ENCODE results near the gene NXPE2. TPM values are rescaled to one million over a fixed set of nuclear protein-coding genes. Genes with fewer than 3 reads are reported as not detected.
"Not testable (repeated sequence)": the region's sequence is repeated elsewhere in the genome, so short reads cannot be mapped to it uniquely, and the experiment has no call there.

Gene NXPE2
- total RNA-seq: not detected
- not detected for polyA plus RNA-seq
- 0 reads per million in 6 experiments for total RNA-seq

- POLR2A ChIA-PET: no interaction called here
- Mint-ChIP-seq H3K36me3 (no peaks in the 10 kb centered on the region), H3K4me1 (no peaks in the 10 kb centered on the region)
Measured at GRCh38 chr11:114678125-114679036, at the start of gene NXPE2. NXPE2 (plus strand) TSS chr11:114678527; CDS start chr11:114678576, 49 bp downstream.

GRCh38 chr11:114631445-114631965 is 46.8 kb upstream of the NXPE2 start:
- H3K36me3 Mint-ChIP-seq, POLR2A ChIA-PET, ATAC-seq, H3K4me3 Mint-ChIP-seq, H3K27ac Mint-ChIP-seq, H3K4me1 Mint-ChIP-seq, H3K27me3 Mint-ChIP-seq: not testable (repeated sequence)
- DNase-seq: peak in 1 of 10 donors; percentile 41
- H3K9me3 Mint-ChIP-seq: peaks cover 0 to 13% (median 0%) of the 10 kb centered on the region in 9 donors

More at GRCh38 chr11:114678125-114679036, at the start of gene NXPE2:
- DNase-seq (no peak), ATAC-seq (no peak)
- Mint-ChIP-seq H3K27me3 (no peaks in the 10 kb centered on the region), H3K27ac (no peak within 1 kb of the TSS), H3K9me3 (peaks cover 0 to 5% (median 1%) of the 10 kb centered on the region in 9 donors), H3K4me3 (no peak within 1 kb of the TSS)

DNA sequence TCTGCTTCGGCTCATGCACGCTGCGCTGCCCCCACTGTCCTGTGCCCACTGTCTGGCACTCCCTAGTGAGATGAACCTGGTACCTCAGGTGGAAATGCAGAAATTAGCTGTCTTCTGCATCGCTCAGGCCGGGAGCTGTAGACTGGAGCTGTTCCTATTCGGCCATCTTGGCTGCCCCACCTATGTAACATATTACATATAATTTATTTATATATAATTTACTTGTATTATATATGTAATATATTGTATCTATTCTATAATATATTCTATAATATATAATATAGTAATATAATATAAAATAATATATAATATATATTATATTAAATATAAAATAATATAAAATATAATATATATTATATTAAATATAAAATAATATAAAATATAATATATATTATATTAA is 38.9 kb upstream of the NXPE2 start:
- POLR2A ChIA-PET, H3K27ac Mint-ChIP-seq, H3K36me3 Mint-ChIP-seq: not testable (repeated sequence)

DNA sequence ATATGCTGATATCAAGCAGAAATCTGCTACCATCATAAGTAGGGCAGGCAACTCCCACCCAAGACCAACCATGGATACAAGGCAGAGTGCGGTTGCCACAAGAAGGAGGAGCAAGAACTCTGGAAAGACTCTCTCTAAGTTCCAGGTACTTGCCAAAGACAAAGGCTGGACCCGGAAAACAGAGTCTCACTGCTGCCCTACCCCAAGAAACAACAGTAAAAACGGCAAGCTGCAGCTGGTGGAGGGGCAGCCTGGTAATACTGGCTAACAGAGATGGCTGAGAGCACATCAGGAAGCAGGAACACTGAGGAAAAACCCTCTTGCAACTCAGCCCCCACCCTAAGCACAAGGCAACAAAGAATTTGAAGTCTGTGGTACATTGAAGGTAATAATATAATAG is 27.7 kb upstream of the NXPE2 start:
- DNase-seq (no peak), ATAC-seq (no peak)
- Mint-ChIP-seq H3K4me1 (no peaks in the 10 kb centered on the region), H3K27ac (no peak overlapping the region), H3K27me3 (peaks cover 1 to 9% (median 2%) of the 10 kb centered on the region in 5 donors), H3K9me3 (peaks cover 0 to 13% (median 4%) of the 10 kb centered on the region in 9 donors), H3K36me3 (no peaks in the 10 kb centered on the region), H3K4me3 (no peak overlapping the region)
- POLR2A ChIA-PET: no interaction called here

More for the DNA sequence above, 38.9 kb upstream of the NXPE2 start:
- Mint-ChIP-seq H3K9me3 (peaks cover 0 to 11% (median 5%) of the 10 kb centered on the region in 9 donors), H3K27me3 (peaks cover 0 to 19% (median 10%) of the 10 kb centered on the region in 5 donors)
- not testable (repeated sequence) for H3K4me3 Mint-ChIP-seq, ATAC-seq, H3K4me1 Mint-ChIP-seq, DNase-seq

GRCh38 chr11:114651145-114651718 is 27.1 kb upstream of the NXPE2 start:
- no peaks in the 10 kb centered on the region for H3K4me1 Mint-ChIP-seq
- no peak overlapping the region for H3K4me3 Mint-ChIP-seq
- ATAC-seq (no peak), DNase-seq (no peak)
- H3K36me3 Mint-ChIP-seq: no peaks in the 10 kb centered on the region
- no peak overlapping the region for H3K27ac Mint-ChIP-seq
- POLR2A ChIA-PET: no interaction called here
- peaks cover 0 to 13% (median 5%) of the 10 kb centered on the region in 9 donors for H3K9me3 Mint-ChIP-seq
- peaks cover 2 to 15% (median 5%) of the 10 kb centered on the region in 5 donors for H3K27me3 Mint-ChIP-seq

DNA sequence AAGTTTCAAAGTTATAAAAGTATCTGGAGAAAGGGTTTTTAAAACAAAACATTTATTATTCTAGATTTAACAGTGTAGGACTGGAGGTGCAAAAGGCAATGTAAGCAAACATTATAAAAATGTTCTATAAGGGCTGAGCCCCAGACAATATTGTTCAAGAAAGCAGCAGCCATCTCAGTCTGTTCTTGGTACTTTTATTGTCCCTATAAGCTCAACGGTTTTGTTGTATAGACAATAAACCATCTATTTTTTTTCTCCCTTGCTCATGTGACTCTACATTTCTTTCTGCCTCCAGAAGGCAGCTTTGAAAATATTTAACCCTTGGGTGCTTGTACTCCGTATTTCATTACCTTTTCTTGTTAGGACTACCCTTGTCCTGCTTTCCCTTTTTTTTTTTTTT is 25.2 kb upstream of the NXPE2 start:
- no peaks in the 10 kb centered on the region for H3K4me1 Mint-ChIP-seq
- peaks cover 2 to 18% (median 5%) of the 10 kb centered on the region in 5 donors for H3K27me3 Mint-ChIP-seq
- POLR2A ChIA-PET: no interaction called here
- no peak overlapping the region for H3K4me3 Mint-ChIP-seq
- no peak overlapping the region for H3K27ac Mint-ChIP-seq
- DNase-seq (no peak), ATAC-seq (no peak)
- H3K36me3 Mint-ChIP-seq: no peaks in the 10 kb centered on the region
- H3K9me3 Mint-ChIP-seq: peaks cover 0 to 13% (median 6%) of the 10 kb centered on the region in 9 donors

GRCh38 chr11:114664641-114665040 is 13.7 kb upstream of the NXPE2 start:
- H3K4me3 Mint-ChIP-seq: no peak overlapping the region
- peaks cover 0 to 12% (median 0%) of the 10 kb centered on the region in 9 donors for H3K9me3 Mint-ChIP-seq
- peaks cover 0 to 4% (median 2%) of the 10 kb centered on the region in 5 donors for H3K27me3 Mint-ChIP-seq
- no peaks in the 10 kb centered on the region for H3K36me3 Mint-ChIP-seq
- no peak for ATAC-seq
- no peaks in the 10 kb centered on the region for H3K4me1 Mint-ChIP-seq
- no peak for DNase-seq
- H3K27ac Mint-ChIP-seq: no peak overlapping the region
- POLR2A ChIA-PET: no interaction called here

DNA sequence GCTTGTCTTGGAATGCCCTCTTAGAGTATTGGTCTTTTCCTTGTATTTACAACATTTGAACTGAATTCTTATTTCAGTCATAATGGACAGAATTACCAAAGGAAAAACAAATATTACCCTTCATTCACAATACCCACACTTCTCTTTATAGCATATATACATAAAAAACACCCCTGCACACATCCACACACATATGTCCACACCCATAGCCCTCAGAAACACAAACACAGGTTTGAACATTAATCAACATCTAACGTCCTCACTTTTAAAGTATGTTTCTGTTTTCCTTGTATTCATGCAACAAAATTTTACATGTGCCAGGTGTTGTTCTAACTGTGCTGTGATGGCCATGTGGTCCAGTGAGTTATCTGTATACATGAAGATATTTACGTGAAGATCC is 11.6 kb upstream of the NXPE2 start:
- Mint-ChIP-seq H3K4me1 (no peaks in the 10 kb centered on the region), H3K27me3 (peaks cover 0 to 4% (median 2%) of the 10 kb centered on the region in 5 donors)

GRCh38 chr11:114668109-114668508 is 10.2 kb upstream of the NXPE2 start:
- H3K4me3 Mint-ChIP-seq: no peak overlapping the region
- POLR2A ChIA-PET: no interaction called here
- peaks cover 0 to 36% (median 10%) of the 10 kb centered on the region in 9 donors for H3K9me3 Mint-ChIP-seq
- no peak overlapping the region for H3K27ac Mint-ChIP-seq
- H3K36me3 Mint-ChIP-seq: peaks cover 0 to 11% (median 4%) of the 10 kb centered on the region in 3 donors
- H3K4me1 Mint-ChIP-seq: no peaks in the 10 kb centered on the region
- no peak for DNase-seq
- ATAC-seq: no peak
- peaks cover 0 to 4% (median 2%) of the 10 kb centered on the region in 5 donors for H3K27me3 Mint-ChIP-seq

More for the DNA sequence above, 11.6 kb upstream of the NXPE2 start:
- Mint-ChIP-seq H3K9me3 (peaks cover 0 to 32% (median 9%) of the 10 kb centered on the region in 9 donors), H3K36me3 (peaks cover 0 to 8% (median 4%) of the 10 kb centered on the region in 3 donors), H3K4me3 (no peak overlapping the region), H3K27ac (no peak overlapping the region)
- POLR2A ChIA-PET: no interaction called here
- ATAC-seq: no peak
- no peak for DNase-seq

- no peaks in the 10 kb centered on the region for H3K4me1 Mint-ChIP-seq
Measured at GRCh38 chr11:114673661-114674060, 4.7 kb upstream of the NXPE2 start.

DNA sequence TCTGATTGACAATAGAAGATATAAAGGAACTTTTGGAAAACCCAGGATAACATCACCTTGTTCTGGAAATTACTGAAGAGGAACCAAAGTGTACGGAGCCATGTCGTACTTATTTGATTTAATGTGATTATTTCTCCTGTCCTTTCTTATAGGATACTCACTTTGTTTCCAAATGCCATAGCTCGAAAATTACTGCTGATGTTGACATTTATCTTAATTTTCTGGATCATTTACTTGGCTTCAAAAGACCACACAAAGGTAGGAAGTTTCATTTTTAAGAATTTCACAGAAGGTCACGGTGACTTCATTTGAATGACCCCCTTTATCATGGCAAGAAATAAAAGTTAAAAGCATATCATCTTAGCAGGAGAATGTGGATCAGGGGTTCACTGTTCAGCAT is 1.2 kb downstream of the NXPE2 start:
- Mint-ChIP-seq H3K27ac (no peak overlapping the region), H3K36me3 (peaks cover 0 to 5% (median 0%) of the 10 kb centered on the region in 3 donors), H3K4me1 (no peaks in the 10 kb centered on the region), H3K27me3 (no peaks in the 10 kb centered on the region), H3K4me3 (no peak overlapping the region), H3K9me3 (peaks cover 0 to 10% (median 4%) of the 10 kb centered on the region in 9 donors)
- DNase-seq: no peak
- POLR2A ChIA-PET: no interaction called here
- no peak for ATAC-seq

More at GRCh38 chr11:114673661-114674060, 4.7 kb upstream of the NXPE2 start:
- H3K27me3 Mint-ChIP-seq: no peaks in the 10 kb centered on the region
- no peak overlapping the region for H3K4me3 Mint-ChIP-seq
- DNase-seq (no peak), ATAC-seq (no peak)
- peaks cover 0 to 30% (median 10%) of the 10 kb centered on the region in 9 donors for H3K9me3 Mint-ChIP-seq
- POLR2A ChIA-PET: no interaction called here
- no peak overlapping the region for H3K27ac Mint-ChIP-seq
- H3K36me3 Mint-ChIP-seq: peaks cover 0 to 11% (median 4%) of the 10 kb centered on the region in 3 donors

- ATAC-seq (no peak), DNase-seq (no peak)
- no peaks in the 10 kb centered on the region for H3K27me3 Mint-ChIP-seq
- POLR2A ChIA-PET: no interaction called here
- H3K9me3 Mint-ChIP-seq: peaks cover 0 to 10% (median 5%) of the 10 kb centered on the region in 9 donors
- peaks cover 0 to 5% (median 0%) of the 10 kb centered on the region in 3 donors for H3K36me3 Mint-ChIP-seq
- no peaks in the 10 kb centered on the region for H3K4me1 Mint-ChIP-seq
- H3K4me3 Mint-ChIP-seq: no peak overlapping the region
- no peak overlapping the region for H3K27ac Mint-ChIP-seq
Measured at GRCh38 chr11:114683007-114683406, 4.7 kb downstream of the NXPE2 start.

- POLR2A ChIA-PET: no interaction called here
- Mint-ChIP-seq H3K27me3 (no peaks in the 10 kb centered on the region), H3K36me3 (peaks cover 0 to 5% (median 0%) of the 10 kb centered on the region in 3 donors), H3K27ac (no peak overlapping the region), H3K4me3 (no peak overlapping the region), H3K9me3 (peaks cover 0 to 10% (median 5%) of the 10 kb centered on the region in 9 donors), H3K4me1 (no peaks in the 10 kb centered on the region)
- DNase-seq (no peak), ATAC-seq (no peak)
Measured at GRCh38 chr11:114684636-114685035, 6.3 kb downstream of the NXPE2 start.

Data from naive thymus-derived CD8-positive, alpha-beta T cell (primary cell).